Stimulated activated CD4-positive, alpha-beta T cell treated with anti-CD3 and anti-CD28 coated beads, TNF-alpha, amount 100 ng/mL, for 1 hour (primary cell): Measurements from ENCODE around the gene NUP58.
A peak's percentile ranks its signal among the peaks of the same experiment; 100 is the strongest.

ENCODE experiments used
- DNase-seq, 3 donors: peaks; one replicate each; pipeline ENCODE4 v3.0.0-alpha.2; 2020; ENCODE audit warnings: low read depth in 3 of 3, low spot score in 1 of 3

NUP58 gene

DNA sequence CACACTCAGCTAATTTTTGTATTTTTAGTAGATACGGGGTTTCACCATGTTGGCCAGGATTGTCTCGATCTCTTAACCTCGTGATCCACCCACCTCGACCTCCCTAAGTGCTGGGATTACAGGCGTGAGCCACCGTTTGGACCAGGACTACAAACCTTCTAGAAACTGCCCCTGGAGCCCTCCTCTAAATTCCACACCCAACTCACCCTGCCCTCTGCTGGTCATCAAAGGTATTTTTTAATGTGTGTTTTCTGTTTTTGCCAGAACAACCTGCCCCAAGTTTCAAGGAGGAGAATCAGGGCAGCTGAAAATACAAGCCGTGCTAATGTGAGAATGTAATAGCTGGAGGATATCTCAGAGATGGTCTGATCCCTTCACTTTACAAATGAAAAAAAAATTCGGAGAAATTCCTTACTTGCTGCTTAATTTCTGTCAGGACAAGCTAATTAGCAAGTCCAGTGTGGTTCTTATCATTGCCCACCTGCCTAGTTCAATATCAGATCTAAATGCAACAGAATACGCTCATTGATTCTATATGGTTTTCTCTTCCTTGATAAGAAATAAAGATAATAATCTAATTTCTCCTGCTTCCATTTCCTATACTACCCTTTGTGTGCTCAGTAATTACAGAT lies 74.4 kb downstream of the NUP58 start:
- DNase-seq: peak in 1 of 3 donors; percentile 2

DNA sequence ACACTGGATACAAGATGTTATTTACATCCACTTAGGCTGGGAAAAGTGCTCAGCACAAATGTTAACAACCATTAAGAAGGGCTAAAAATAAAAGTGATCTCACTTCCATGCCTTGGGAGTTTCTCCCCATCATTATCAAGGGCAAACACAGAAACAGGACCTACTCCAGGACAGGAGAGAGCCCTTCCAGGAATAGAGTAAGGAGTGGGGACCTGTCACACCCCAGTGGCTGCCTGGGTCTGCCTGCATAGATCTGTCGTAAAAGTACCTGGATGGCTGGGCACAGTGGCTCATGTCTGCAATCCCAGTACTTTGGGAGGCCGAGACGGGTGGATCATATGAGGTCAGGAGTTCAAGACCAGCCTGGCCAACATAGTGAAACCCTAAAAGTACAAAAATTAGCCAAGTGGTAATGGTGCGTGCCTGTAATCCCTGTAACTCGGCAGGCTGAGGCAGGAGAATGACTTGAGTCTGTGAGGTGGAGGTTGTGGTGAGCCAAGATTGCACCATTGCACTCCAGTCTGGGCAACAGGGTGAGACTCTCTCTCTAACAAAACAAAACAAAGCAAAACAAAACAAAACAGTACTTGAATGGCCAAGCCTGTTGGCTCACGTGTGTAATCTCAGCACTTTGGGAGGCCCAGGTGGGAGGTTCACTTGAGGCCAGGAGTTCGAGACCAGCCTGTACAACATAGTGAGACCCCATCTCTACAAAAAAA lies 76.0 kb downstream of the NUP58 start:
- DNase-seq: no peak

- DNase-seq: no peak
Observed at GRCh38 chr13:25378528-25378927, 77.1 kb downstream of the NUP58 start.

GRCh38 chr13:25379011-25379410 lies 77.6 kb downstream of the NUP58 start:
- DNase-seq: no peak

GRCh38 chr13:25380082-25380481 lies 78.7 kb downstream of the NUP58 start:
- no peak for DNase-seq

- no peak for DNase-seq
Observed at GRCh38 chr13:25380741-25381324, 79.4 kb downstream of the NUP58 start.

DNA sequence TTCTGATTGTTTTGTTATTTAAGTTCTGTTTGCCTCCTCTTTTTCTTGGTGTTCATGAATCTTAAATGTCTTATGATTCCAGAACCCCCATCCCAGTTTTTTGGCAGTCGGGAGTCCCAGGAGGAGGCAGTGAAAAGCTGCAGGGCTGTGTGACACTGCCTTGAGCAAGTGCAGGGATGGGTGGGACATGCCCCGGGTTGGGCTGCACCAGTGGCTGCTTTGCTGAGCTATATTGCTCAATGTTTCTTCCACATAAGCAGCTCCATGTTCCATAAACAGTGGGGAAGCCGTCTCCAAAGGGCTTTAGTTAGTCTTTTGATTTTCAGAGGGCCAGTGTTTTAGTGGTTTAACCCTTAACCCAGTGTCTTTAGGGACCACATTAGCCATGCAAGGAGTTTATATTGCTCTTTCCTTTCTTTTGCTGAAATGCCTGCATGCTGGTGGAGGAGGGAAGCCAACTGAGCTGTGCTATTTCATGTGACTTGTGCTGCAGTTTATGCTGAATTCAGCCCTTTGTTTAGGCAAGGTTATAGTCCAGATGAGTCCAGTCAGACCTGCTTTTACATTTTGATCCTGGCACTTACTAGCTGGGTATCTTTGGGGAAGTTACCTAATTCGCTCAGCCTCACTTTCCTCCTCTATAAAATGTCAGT lies 83.5 kb downstream of the NUP58 start:
- no peak for DNase-seq

DNA sequence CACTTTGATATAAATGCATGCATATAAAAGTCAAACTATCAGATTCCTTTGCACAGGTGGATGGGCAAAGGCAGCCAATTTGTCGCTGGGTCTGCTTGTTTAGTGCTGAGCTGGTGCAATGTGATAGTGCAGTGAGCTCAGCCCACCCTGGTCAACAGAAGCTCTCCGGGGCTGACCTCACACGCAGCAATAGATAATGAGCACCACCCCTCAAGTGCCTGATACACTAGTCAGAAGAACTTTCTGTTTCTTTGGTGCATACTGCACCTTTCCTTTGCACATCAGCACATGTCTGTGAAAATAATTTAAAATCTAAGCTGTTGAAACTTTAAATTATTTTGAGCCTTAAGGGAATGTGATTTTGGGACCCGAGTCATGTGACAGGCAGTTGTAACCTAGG lies 90.5 kb downstream of the NUP58 start:
- DNase-seq: no peak
